HEK293 (cell line): ENCODE data around the gene NMRK2.

Source experiments
- CTCF ChIA-PET: fragments of 350-600 bp; formaldehyde crosslinking; extraction: SDS; loops from one replicate; lab custom pipeline; 2021; ENCODE audit warnings: antibody characterized with exemption; lab: Yijun Ruan, JAX
- POLR2A ChIA-PET: fragments of 300-600 bp; formaldehyde crosslinking; extraction: SDS; loops from one replicate; lab custom pipeline; 2020; ENCODE audit warnings: antibody characterized with exemption, inconsistent platforms; lab: Yijun Ruan, JAX
- H3K27ac ChIP-seq: fragments of 200-500 bp; sonication (Bioruptor generic); 2 replicates; pipeline ENCODE4 v1.5.1; 2014; ENCODE audit warnings: low read depth, low read length, control low read depth, inconsistent platforms; ENCODE audit errors: extremely low read depth
- H3K36me3 ChIP-seq, 2 experiments: fragments of 200-500 bp in 1 of 2; sonication (Bioruptor generic) in 1 of 2; 1 replicate in 1 of 2; 2 replicates in 1 of 2; pipeline ENCODE4 v1.5.1; 2014 to 2017; ENCODE audit warnings: inconsistent platforms in 2 of 2, low read length in 2 of 2; ENCODE audit not compliant: control insufficient read depth in 2 of 2, insufficient read depth in 1 of 2
- H3K4me1 ChIP-seq: fragments of 200-500 bp; sonication (Bioruptor generic); 2 replicates; pipeline ENCODE4 v1.5.1; 2014; ENCODE audit warnings: mild to moderate bottlenecking, low read length, inconsistent platforms; ENCODE audit not compliant: control insufficient read depth, insufficient read depth
- H3K4me3 ChIP-seq: 2 replicates; pipeline ENCODE4 v1.5.1; 2011; ENCODE audit warnings: low read depth, mild to moderate bottlenecking, control low read depth, low read length, moderate library complexity
- H3K9me3 ChIP-seq: fragments of 200-500 bp; sonication (Bioruptor generic); 2 replicates; pipeline ENCODE4 v1.5.1; 2014; ENCODE audit warnings: low read depth, low read length, inconsistent platforms; ENCODE audit not compliant: control insufficient read depth, insufficient read depth
- BCL11B ChIP-seq: fragments of 450-650 bp; formaldehyde crosslinking; IDR thresholded peaks from 2 replicates; pipeline ENCODE4 v1.5.1; 2016; ENCODE audit warnings: low read depth, missing biosample characterization, missing genetic modification characterization
- FEZF1 ChIP-seq: fragments of 450-650 bp; formaldehyde crosslinking; IDR thresholded peaks from 2 replicates; pipeline ENCODE4 v1.5.1; 2016; ENCODE audit warnings: missing biosample characterization, missing genetic modification characterization
- IKZF3 ChIP-seq: fragments of 450-650 bp; IDR thresholded peaks from 2 replicates; pipeline ENCODE4 v1.5.0; 2018; ENCODE audit warnings: missing biosample characterization, mild to moderate bottlenecking, missing genetic modification characterization, moderate library complexity
- KLF10 ChIP-seq: fragments of 450-650 bp; IDR thresholded peaks from 2 replicates; pipeline ENCODE4 v1.5.1; 2018; ENCODE audit warnings: missing biosample characterization, mild to moderate bottlenecking, missing genetic modification characterization
- KLF8 ChIP-seq: fragments of 450-650 bp; formaldehyde crosslinking; IDR thresholded peaks from 2 replicates; pipeline ENCODE4 v1.5.1; 2016; ENCODE audit warnings: missing biosample characterization, missing genetic modification characterization
- SP7 ChIP-seq: fragments of 450-650 bp; formaldehyde crosslinking; IDR thresholded peaks from 2 replicates; pipeline ENCODE4 v1.5.1; 2016; ENCODE audit warnings: missing biosample characterization, missing genetic modification characterization
- ZBTB21 ChIP-seq: fragments of 450-650 bp; formaldehyde crosslinking; IDR thresholded peaks from 2 replicates; pipeline ENCODE4 v1.5.1; 2017; ENCODE audit warnings: missing biosample characterization, missing genetic modification characterization
- ZBTB7A ChIP-seq: fragments of 450-650 bp; formaldehyde crosslinking; IDR thresholded peaks from 2 replicates; pipeline ENCODE4 v1.5.1; 2016; ENCODE audit warnings: low read depth, missing biosample characterization, missing genetic modification characterization
- ZEB2 ChIP-seq: fragments of 450-650 bp; formaldehyde crosslinking; IDR thresholded peaks from 2 replicates; pipeline ENCODE4 v1.5.1; 2016; ENCODE audit warnings: missing biosample characterization, missing genetic modification characterization
- ZNF221 ChIP-seq: fragments of 450-650 bp; formaldehyde crosslinking; IDR thresholded peaks from 2 replicates; pipeline ENCODE4 v1.5.1; 2017; ENCODE audit warnings: missing biosample characterization, missing genetic modification characterization, borderline replicate concordance
- ZNF324 ChIP-seq: fragments of 450-650 bp; formaldehyde crosslinking; IDR thresholded peaks from 2 replicates; pipeline ENCODE4 v1.5.1; 2016; ENCODE audit warnings: missing biosample characterization, missing genetic modification characterization
- ZNF335 ChIP-seq: fragments of 450-650 bp; formaldehyde crosslinking; conservative IDR thresholded peaks from 2 replicates; pipeline ENCODE4 v1.5.1; 2016; ENCODE audit warnings: missing biosample characterization, missing genetic modification characterization
- ZNF610 ChIP-seq: fragments of 450-650 bp; formaldehyde crosslinking; IDR thresholded peaks from 2 replicates; pipeline ENCODE4 v1.5.1; 2016; ENCODE audit warnings: missing biosample characterization, missing genetic modification characterization, borderline replicate concordance
- ZNF629 ChIP-seq: fragments of 450-650 bp; formaldehyde crosslinking; IDR thresholded peaks from 2 replicates; pipeline ENCODE4 v1.5.1; 2017; ENCODE audit warnings: missing biosample characterization, missing genetic modification characterization
- ZNF654 ChIP-seq: fragments of 450-650 bp; formaldehyde crosslinking; IDR thresholded peaks from 2 replicates; pipeline ENCODE4 v1.5.1; 2016; ENCODE audit warnings: low read depth, missing biosample characterization, missing genetic modification characterization
- ZNF830 ChIP-seq: fragments of 450-650 bp; IDR thresholded peaks from 2 replicates; pipeline ENCODE4 v1.5.0; 2018; ENCODE audit warnings: missing biosample characterization, missing genetic modification characterization, low read depth, mild to moderate bottlenecking, moderate library complexity
- ZNF837 ChIP-seq: fragments of 450-650 bp; formaldehyde crosslinking; IDR thresholded peaks from 2 replicates; pipeline ENCODE4 v1.5.1; 2016; ENCODE audit warnings: missing biosample characterization, missing genetic modification characterization
- ZSCAN16 ChIP-seq: fragments of 450-650 bp; formaldehyde crosslinking; IDR thresholded peaks from 2 replicates; pipeline ENCODE4 v1.5.1; 2016; ENCODE audit warnings: missing biosample characterization, missing genetic modification characterization
- TF ChIP-seq, protein P1 (sequence below): fragments of 450-650 bp; formaldehyde crosslinking; IDR thresholded peaks from 2 replicates; pipeline ENCODE4 v1.5.1; 2017; ENCODE audit warnings: missing biosample characterization, missing genetic modification characterization
- TF ChIP-seq, protein P2 (sequence below): fragments of 450-650 bp; IDR thresholded peaks from 2 replicates; pipeline ENCODE4 v1.5.1; 2018; ENCODE audit warnings: missing biosample characterization, mild to moderate bottlenecking, missing genetic modification characterization
- TF ChIP-seq, protein P3 (sequence below): fragments of 450-650 bp; formaldehyde crosslinking; IDR thresholded peaks from 2 replicates; pipeline ENCODE4 v1.5.1; 2016; ENCODE audit warnings: missing biosample characterization, missing genetic modification characterization, borderline replicate concordance
- TF ChIP-seq, protein P4 (sequence below): fragments of 450-650 bp; formaldehyde crosslinking; IDR thresholded peaks from 2 replicates; pipeline ENCODE4 v1.5.1; 2017; ENCODE audit warnings: missing biosample characterization, missing genetic modification characterization

NMRK2 gene

DNA sequence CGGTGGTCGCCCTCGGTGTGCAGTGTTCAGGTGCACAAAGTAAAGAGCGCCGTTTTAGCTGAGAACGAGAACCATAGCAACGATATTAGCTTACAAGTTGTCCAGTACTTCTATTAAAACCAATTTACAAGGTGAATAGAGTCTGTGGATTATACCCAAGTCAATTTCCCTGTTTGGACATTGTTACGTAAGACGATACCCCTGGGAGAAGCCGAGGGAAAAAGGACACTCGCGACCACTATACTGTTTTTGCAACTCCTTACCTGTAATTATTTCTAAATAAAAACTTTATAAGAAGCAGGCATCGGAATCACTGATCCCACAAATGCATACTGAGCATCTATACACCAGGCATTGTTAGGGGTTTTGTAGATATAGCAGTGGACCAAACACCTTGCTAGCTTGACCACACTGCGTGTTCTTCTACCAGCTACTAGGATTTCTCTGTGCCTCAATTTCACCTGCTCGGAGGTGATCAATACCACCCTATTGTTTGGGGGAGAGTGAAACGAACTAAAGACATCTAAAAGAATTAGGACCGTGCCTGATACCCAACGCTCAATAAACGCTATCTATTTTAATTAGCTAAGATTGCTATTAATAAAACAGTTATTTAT, 52.9 kb downstream of the NMRK2 start:
- H3K4me3 ChIP-seq = peak overlapping the region; percentile 99
- peaks cover 11% of the 10 kb centered on the region; the same call in 1 of the 2 replicates for H3K4me1 ChIP-seq
- no peaks in the 10 kb centered on the region for H3K9me3 ChIP-seq
- CTCF ChIA-PET = interaction anchor here (0.7 to 1.5 kb wide), 12 partner anchors 12 to 1749 kb away, joined by 3 to 10 read pairs (median 4); partner anchors contain the start of gene NMRK2
- POLR2A ChIA-PET = interaction anchor here (0.6 to 8.3 kb wide), 26 partner anchors 10 to 275 kb away, joined by 3 to 258 read pairs (median 4); partner anchors contain the start of genes DAPK3, MRPL54, PIAS4 and ZBTB7A
- H3K36me3 ChIP-seq = peaks cover 16 to 42% of the 10 kb centered on the region in 2 experiments
- peak overlapping the region; percentile 100 for H3K27ac ChIP-seq
- TF ChIP-seq ZNF335 (tag by site-specific recombination) (peak; percentile 23), KLF10 (tag by site-specific recombination) (0 out of 2 replicates have a peak, but pooled peaks have one; percentile 8), ZSCAN16 (tag by site-specific recombination) (peak; percentile 58; the same call in 1 of the 2 replicates), BCL11B (tag by site-specific recombination) (no peak), ZNF221 (tag by site-specific recombination) (no peak), ZBTB21 (tag by site-specific recombination) (0 out of 2 replicates have a peak, but pooled peaks have one; percentile 7), KLF8 (tag by site-specific recombination) (0 out of 2 replicates have a peak, but pooled peaks have one; percentile 7), ZNF324 (tag by site-specific recombination) (0 out of 2 replicates have a peak, but pooled peaks have one; percentile 11), ZBTB7A (tag by site-specific recombination) (0 out of 2 replicates have a peak, but pooled peaks have one; percentile 43), ZEB2 (0 out of 2 replicates have a peak, but pooled peaks have one; percentile 54)
- TF ChIP-seq, protein P1, sequence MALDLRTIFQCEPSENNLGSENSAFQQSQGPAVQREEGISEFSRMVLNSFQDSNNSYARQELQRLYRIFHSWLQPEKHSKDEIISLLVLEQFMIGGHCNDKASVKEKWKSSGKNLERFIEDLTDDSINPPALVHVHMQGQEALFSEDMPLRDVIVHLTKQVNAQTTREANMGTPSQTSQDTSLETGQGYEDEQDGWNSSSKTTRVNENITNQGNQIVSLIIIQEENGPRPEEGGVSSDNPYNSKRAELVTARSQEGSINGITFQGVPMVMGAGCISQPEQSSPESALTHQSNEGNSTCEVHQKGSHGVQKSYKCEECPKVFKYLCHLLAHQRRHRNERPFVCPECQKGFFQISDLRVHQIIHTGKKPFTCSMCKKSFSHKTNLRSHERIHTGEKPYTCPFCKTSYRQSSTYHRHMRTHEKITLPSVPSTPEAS (tag by site-specific recombination) = no peak

DNA sequence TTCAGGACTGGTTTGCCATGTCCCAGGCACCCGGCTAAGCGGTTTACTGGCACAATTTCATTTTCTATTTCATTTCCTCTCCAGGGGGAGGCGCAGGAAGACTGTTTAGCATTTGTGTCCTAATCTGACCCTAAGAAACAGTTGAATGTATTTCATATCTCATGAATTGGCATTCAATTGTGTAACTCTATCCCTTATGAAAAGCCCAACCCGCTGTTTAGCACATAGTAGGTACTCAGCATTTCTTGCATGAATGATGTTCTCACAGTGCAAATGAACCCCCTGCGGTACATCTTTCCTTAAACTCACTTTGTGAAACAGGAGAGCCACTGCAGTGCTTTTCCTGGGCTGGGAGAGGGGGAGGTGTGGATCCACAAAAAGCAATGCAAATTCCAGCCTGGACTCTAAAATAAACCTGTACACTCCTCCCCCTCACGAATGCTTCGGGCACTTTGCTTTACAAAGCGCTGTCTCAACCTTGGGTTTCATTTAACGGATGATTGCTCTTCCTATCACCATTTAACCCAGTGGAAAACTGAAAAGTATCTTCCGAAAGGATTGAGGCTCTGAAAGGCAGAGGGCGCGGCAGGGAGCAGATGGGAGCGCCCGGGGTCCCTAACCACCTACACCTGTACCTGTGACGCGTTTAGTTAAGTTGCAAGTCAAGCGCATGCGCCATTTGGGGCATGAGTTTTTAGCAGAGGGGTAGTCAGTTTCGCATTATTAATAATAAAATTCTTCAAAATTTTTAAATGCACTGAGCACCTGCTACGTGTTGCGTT, 53.6 kb downstream of the NMRK2 start:
- Histone ChIP-seq H3K4me3 (peak overlapping the region; percentile 25), H3K27ac (peak overlapping the region; percentile 100), H3K9me3 (no peaks in the 10 kb centered on the region), H3K4me1 (peaks cover 11% of the 10 kb centered on the region; the same call in 1 of the 2 replicates), H3K36me3 (peaks cover 11 to 35% of the 10 kb centered on the region in 2 experiments)
- ChIA-PET CTCF (interaction anchor here (0.9 to 1.9 kb wide), 10 partner anchors 11 to 215 kb away, joined by 3 to 13 read pairs (median 5); partner anchors contain the start of genes NMRK2 and PIAS4), POLR2A (interaction anchor here (1.1 to 8.3 kb wide), 8 partner anchors 10 to 224 kb away, joined by 5 to 258 read pairs (median 7); partner anchors contain the start of genes DAPK3 and MRPL54)
- TF ChIP-seq IKZF3 (tag by site-specific recombination) = peak; percentile 88
- peak; percentile 46 for TF ChIP-seq ZNF629 (tag by site-specific recombination)
- TF ChIP-seq SP7 (tag by site-specific recombination) = peak; percentile 74
- TF ChIP-seq ZNF837 = no peak
- TF ChIP-seq BCL11B (tag by site-specific recombination) = 0 out of 2 replicates have a peak, but pooled peaks have one; percentile 29
- TF ChIP-seq, protein P2, sequence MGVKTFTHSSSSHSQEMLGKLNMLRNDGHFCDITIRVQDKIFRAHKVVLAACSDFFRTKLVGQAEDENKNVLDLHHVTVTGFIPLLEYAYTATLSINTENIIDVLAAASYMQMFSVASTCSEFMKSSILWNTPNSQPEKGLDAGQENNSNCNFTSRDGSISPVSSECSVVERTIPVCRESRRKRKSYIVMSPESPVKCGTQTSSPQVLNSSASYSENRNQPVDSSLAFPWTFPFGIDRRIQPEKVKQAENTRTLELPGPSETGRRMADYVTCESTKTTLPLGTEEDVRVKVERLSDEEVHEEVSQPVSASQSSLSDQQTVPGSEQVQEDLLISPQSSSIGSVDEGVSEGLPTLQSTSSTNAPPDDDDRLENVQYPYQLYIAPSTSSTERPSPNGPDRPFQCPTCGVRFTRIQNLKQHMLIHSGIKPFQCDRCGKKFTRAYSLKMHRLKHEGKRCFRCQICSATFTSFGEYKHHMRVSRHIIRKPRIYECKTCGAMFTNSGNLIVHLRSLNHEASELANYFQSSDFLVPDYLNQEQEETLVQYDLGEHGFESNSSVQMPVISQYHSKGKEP (tag by site-specific recombination) = peak; percentile 86
- 0 out of 2 replicates have a peak, but pooled peaks have one; percentile 28 for TF ChIP-seq ZNF610 (tag by site-specific recombination)
- TF ChIP-seq FEZF1 (tag by site-specific recombination) = peak; percentile 63; the same call in 1 of the 2 replicates
- TF ChIP-seq ZNF654 = peak; percentile 50
- TF ChIP-seq ZNF830 (tag by site-specific recombination) = no peak
- TF ChIP-seq, protein P3, sequence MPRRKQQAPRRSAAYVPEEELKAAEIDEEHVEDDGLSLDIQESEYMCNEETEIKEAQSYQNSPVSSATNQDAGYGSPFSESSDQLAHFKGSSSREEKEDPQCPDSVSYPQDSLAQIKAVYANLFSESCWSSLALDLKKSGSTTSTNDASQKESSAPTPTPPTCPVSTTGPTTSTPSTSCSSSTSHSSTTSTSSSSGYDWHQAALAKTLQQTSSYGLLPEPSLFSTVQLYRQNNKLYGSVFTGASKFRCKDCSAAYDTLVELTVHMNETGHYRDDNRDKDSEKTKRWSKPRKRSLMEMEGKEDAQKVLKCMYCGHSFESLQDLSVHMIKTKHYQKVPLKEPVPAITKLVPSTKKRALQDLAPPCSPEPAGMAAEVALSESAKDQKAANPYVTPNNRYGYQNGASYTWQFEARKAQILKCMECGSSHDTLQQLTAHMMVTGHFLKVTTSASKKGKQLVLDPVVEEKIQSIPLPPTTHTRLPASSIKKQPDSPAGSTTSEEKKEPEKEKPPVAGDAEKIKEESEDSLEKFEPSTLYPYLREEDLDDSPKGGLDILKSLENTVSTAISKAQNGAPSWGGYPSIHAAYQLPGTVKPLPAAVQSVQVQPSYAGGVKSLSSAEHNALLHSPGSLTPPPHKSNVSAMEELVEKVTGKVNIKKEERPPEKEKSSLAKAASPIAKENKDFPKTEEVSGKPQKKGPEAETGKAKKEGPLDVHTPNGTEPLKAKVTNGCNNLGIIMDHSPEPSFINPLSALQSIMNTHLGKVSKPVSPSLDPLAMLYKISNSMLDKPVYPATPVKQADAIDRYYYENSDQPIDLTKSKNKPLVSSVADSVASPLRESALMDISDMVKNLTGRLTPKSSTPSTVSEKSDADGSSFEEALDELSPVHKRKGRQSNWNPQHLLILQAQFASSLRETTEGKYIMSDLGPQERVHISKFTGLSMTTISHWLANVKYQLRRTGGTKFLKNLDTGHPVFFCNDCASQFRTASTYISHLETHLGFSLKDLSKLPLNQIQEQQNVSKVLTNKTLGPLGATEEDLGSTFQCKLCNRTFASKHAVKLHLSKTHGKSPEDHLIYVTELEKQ = 0 out of 2 replicates have a peak, but pooled peaks have one; percentile 6
- TF ChIP-seq, protein P4, sequence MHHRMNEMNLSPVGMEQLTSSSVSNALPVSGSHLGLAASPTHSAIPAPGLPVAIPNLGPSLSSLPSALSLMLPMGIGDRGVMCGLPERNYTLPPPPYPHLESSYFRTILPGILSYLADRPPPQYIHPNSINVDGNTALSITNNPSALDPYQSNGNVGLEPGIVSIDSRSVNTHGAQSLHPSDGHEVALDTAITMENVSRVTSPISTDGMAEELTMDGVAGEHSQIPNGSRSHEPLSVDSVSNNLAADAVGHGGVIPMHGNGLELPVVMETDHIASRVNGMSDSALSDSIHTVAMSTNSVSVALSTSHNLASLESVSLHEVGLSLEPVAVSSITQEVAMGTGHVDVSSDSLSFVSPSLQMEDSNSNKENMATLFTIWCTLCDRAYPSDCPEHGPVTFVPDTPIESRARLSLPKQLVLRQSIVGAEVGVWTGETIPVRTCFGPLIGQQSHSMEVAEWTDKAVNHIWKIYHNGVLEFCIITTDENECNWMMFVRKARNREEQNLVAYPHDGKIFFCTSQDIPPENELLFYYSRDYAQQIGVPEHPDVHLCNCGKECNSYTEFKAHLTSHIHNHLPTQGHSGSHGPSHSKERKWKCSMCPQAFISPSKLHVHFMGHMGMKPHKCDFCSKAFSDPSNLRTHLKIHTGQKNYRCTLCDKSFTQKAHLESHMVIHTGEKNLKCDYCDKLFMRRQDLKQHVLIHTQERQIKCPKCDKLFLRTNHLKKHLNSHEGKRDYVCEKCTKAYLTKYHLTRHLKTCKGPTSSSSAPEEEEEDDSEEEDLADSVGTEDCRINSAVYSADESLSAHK (tag by site-specific recombination) = peak; percentile 42; the same call in 1 of the 2 replicates
- TF ChIP-seq ZEB2 = peak; percentile 86
